Mesendoderm (in vitro differentiated cells): Measurements from ENCODE around the gene SLC1A2.

Experiments used
- DNase-seq: peaks from one replicate; pipeline ENCODE4 v3.0.0; 2013
- H2AK5ac ChIP-seq: 2 replicates; pipeline ENCODE4 v1.6.1; 2013; ENCODE audit warnings: low read length, inconsistent platforms
- H2BK120ac ChIP-seq: 2 replicates; pipeline ENCODE4 v1.6.1; 2013; ENCODE audit warnings: low read depth, mild to moderate bottlenecking, low read length, moderate library complexity, mixed read lengths
- H2BK15ac ChIP-seq: replicated peaks from 2 replicates; pipeline ENCODE4 v1.6.1; 2013; ENCODE audit warnings: low read depth, mild to moderate bottlenecking, moderate library complexity
- H2BK5ac ChIP-seq: 2 replicates; pipeline ENCODE4 v1.6.1; 2013; ENCODE audit warnings: low read length, inconsistent platforms
- H3K18ac ChIP-seq: 2 replicates; pipeline ENCODE4 v1.6.1; 2013; ENCODE audit warnings: mild to moderate bottlenecking, low read length, mixed read lengths
- H3K23ac ChIP-seq: one replicate; pipeline ENCODE4 v1.6.1; 2013; ENCODE audit warnings: low read length
- H3K27ac ChIP-seq: 2 replicates; pipeline ENCODE4 v1.5.1; 2013; ENCODE audit warnings: low read depth, mild to moderate bottlenecking, inconsistent platforms, low read length, moderate library complexity
- H3K27me3 ChIP-seq: 2 replicates; pipeline ENCODE4 v1.6.1; 2013; ENCODE audit warnings: low read length, control low read depth, mild to moderate bottlenecking, inconsistent platforms; ENCODE audit not compliant: insufficient read depth, poor library complexity
- H3K36me3 ChIP-seq: 2 replicates; pipeline ENCODE4 v1.6.1; 2013; ENCODE audit warnings: low read length, inconsistent platforms; ENCODE audit not compliant: control insufficient read depth, insufficient read depth
- H3K4ac ChIP-seq: one replicate; pipeline ENCODE4 v1.6.1; 2013; ENCODE audit warnings: low read depth, mild to moderate bottlenecking, low read length, moderate library complexity
- H3K4me1 ChIP-seq: 2 replicates; pipeline ENCODE4 v1.6.1; 2013; ENCODE audit warnings: low read depth, low read length, inconsistent platforms; ENCODE audit not compliant: control insufficient read depth
- H3K4me2 ChIP-seq: 2 replicates; pipeline ENCODE4 v1.6.1; 2013; ENCODE audit warnings: low read length
- H3K4me3 ChIP-seq: 2 replicates; pipeline ENCODE4 v1.5.1; 2013; ENCODE audit warnings: mild to moderate bottlenecking, low read length
- H3K56ac ChIP-seq: one replicate; pipeline ENCODE4 v1.6.1; 2013; ENCODE audit warnings: low read length
- H3K79me1 ChIP-seq: 2 replicates; pipeline ENCODE4 v1.6.1; 2013; ENCODE audit warnings: low read length, inconsistent platforms
- H3K79me2 ChIP-seq: 2 replicates; pipeline ENCODE4 v1.6.1; 2013; ENCODE audit warnings: mild to moderate bottlenecking, low read length; ENCODE audit not compliant: control insufficient read depth, insufficient read depth
- H3K9ac ChIP-seq: 2 replicates; pipeline ENCODE4 v1.6.1; 2013; ENCODE audit warnings: low read length, inconsistent platforms
- H4K5ac ChIP-seq: one replicate; pipeline ENCODE4 v1.6.1; 2013; ENCODE audit warnings: low read length
- H4K8ac ChIP-seq: one replicate; pipeline ENCODE4 v1.6.1; 2013; ENCODE audit warnings: low read depth, mild to moderate bottlenecking, control low read depth, low read length, moderate library complexity
- WGBS: extraction: QIAGEN DNeasy Blood & Tissue Kit; methylation state at CpG from one replicate; pipeline ENCODE4 v1.1.7; 2013; ENCODE audit warnings: low lambda C conversion rate, missing lambda C conversion rate; ENCODE audit not compliant: insufficient coverage; ENCODE audit errors: extremely low coverage; 5-methylcytosine and 5-hydroxymethylcytosine counted together

The SLC1A2 gene

DNA sequence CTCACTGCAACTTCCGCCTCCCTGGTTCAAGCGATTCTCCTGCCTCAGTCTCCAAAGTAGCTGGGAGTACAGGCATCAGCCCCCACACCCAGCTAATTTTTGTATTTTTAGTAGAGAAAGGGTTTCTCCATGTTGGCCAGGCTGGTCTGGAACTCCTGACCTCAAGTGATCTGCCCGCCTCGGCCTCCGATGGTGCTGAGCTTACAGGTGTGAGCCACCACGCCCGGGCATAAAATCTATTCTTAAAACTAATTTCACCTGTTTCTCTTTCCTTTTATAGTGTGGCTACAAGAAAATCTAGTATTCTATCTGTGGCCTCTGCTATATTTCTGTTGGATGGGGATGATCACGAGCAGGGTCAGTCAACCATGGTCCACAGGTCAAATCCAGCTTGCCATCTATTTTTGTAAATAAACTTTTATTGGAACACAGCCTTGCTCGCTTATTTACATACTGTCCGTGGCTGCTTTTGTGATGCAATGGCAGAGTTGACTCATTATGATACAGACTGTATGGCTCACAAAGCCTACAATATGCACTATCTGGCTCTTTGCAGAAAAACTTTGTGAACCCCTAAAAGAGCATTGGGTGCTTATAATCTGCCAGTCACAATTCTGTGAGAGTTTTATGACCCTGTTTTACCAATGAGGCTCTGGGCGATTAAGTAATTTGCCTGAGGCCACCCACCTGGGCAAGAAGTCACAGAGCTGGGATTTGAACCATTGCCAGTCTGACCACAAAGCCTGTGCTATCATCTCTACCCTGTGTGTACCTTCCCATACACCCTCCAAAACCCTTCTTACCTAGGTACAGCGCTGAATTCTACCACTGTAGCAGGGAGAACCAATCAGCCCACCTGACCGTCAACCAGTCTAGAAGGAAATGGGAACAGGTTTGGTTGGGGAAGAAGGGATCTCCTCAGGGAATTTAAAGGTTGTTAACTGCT lies 28.3 kb downstream of the SLC1A2 start:
- Histone ChIP-seq H3K27ac (no peak overlapping the region), H3K79me2 (no peaks in the 10 kb centered on the region), H3K4me3 (no peak overlapping the region)

DNA sequence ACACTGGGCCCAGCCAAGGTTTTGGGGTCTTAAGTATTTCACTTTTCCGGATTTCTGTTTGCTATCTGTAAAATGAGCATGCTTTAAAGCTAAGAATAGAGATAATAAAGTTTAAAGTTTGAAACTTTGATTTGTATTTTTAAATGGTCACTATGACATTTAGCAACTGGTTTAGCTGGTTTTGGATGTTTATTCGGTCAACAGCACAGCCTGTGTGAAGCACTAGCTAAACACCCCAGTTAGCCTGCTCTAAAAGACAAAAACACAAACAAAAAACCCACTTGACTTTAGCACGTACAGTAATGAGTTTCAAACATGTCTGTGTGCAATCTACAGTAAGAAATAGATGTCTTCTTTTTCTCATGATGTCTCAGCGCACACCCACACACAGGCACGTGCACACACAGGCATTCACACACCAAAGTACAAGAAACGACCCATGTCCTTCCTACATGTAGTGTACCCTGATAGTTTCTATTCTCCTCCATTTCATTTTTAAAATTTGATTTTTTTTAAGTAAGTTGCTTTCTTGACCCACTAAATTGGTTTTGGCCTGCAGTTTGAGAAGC lies 29.4 kb downstream of the SLC1A2 start:
- Histone ChIP-seq H4K8ac (no peak overlapping the region), H3K27me3 (no peaks in the 10 kb centered on the region), H2BK5ac (no peak overlapping the region), H3K27ac (no peak overlapping the region), H3K4me3 (no peak overlapping the region), H2AK5ac (no peak overlapping the region), H3K79me1 (no peaks in the 10 kb centered on the region), H4K5ac (no peak overlapping the region), H3K56ac (no peak overlapping the region), H3K36me3 (no peaks in the 10 kb centered on the region), H3K9ac (no peak overlapping the region), H3K4me2 (no peak overlapping the region), H3K18ac (no peak overlapping the region), H3K23ac (no peak overlapping the region), H2BK15ac (no peak overlapping the region), H3K4ac (no peak overlapping the region), H2BK120ac (no peak overlapping the region), H3K4me1 (no peaks in the 10 kb centered on the region), H3K79me2 (no peaks in the 10 kb centered on the region)
- DNase-seq, result no peak
- no CpG with 5 or more reads among the region's 6 CpGs for WGBS

More for the DNA sequence above, 28.3 kb downstream of the SLC1A2 start:
- H3K4me1 ChIP-seq, result no peaks in the 10 kb centered on the region
- no peak overlapping the region for H3K18ac ChIP-seq
- H3K27me3 ChIP-seq, result no peaks in the 10 kb centered on the region
- H2AK5ac ChIP-seq, result no peak overlapping the region
- no peaks in the 10 kb centered on the region for H3K36me3 ChIP-seq
- no peak overlapping the region for H2BK120ac ChIP-seq
- no peak overlapping the region for H3K56ac ChIP-seq
- H3K79me1 ChIP-seq, result no peaks in the 10 kb centered on the region
- no peak overlapping the region for H3K4ac ChIP-seq
- no peak overlapping the region for H3K9ac ChIP-seq
- no peak overlapping the region for H4K8ac ChIP-seq
- no peak overlapping the region for H2BK5ac ChIP-seq
- H4K5ac ChIP-seq, result no peak overlapping the region
- no peak overlapping the region for H3K4me2 ChIP-seq
- H3K23ac ChIP-seq, result no peak overlapping the region
- no peak overlapping the region for H2BK15ac ChIP-seq
- DNase-seq, result no peak
- WGBS, result no CpG with 5 or more reads among the region's 13 CpGs

DNA sequence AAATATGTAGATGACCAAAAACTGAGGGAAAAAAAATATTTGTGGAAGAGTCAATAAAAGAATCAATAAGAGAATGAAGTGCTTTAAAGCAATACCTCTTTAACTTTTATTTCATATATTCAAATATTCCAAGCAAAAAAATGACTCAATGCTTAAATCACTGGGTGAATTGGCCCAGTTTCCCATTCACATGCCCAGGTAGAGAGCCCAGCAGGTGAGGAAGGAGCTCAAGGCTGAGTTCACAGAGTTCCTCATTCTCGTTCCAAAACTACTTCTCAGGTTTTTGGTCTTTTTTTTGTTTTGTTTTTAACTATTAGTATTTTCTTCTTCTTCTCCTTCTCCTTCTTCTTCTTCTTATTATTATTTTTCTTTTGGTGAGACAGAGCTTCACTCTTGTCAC lies 30.2 kb downstream of the SLC1A2 start:
- no peaks in the 10 kb centered on the region for H3K27me3 ChIP-seq
- no peak overlapping the region for H3K18ac ChIP-seq
- no peak overlapping the region for H2AK5ac ChIP-seq
- no peak for DNase-seq
- H4K8ac ChIP-seq, result no peak overlapping the region
- no peak overlapping the region for H2BK120ac ChIP-seq
- no peak overlapping the region for H3K23ac ChIP-seq
- H3K27ac ChIP-seq, result no peak overlapping the region
- H4K5ac ChIP-seq, result no peak overlapping the region
- H3K79me1 ChIP-seq, result no peaks in the 10 kb centered on the region
- H2BK15ac ChIP-seq, result no peak overlapping the region
- no peak overlapping the region for H3K4me2 ChIP-seq
- H3K79me2 ChIP-seq, result no peaks in the 10 kb centered on the region
- H3K36me3 ChIP-seq, result no peaks in the 10 kb centered on the region
- no peak overlapping the region for H3K4ac ChIP-seq
- no peak overlapping the region for H3K56ac ChIP-seq
- no peak overlapping the region for H2BK5ac ChIP-seq
- no peak overlapping the region for H3K9ac ChIP-seq
- no peak overlapping the region for H3K4me3 ChIP-seq
- no peaks in the 10 kb centered on the region for H3K4me1 ChIP-seq
- WGBS, result no CpG with 5 or more reads among the region's 1 CpG

DNA sequence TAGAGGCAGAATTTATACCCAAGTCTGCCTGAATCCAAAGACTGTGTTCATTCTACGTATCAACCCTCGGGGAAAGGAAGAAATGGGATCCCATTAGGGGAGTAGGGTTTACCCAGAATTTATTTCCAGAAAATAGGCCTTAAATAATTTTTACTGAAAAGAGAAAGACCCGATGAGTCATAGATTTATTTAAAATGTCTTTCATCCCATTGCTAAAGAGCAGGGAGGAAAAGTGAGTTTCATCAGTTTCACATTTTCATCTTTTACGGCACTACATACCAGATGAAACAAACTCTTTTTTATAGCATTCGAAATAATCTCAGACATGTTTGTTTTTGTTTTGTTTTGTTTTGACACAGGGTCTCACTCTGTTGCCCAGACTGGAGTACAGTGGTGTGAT lies 31.3 kb downstream of the SLC1A2 start:
- Histone ChIP-seq H3K18ac (no peak overlapping the region), H3K4me1 (no peaks in the 10 kb centered on the region), H3K27me3 (no peaks in the 10 kb centered on the region), H2BK5ac (no peak overlapping the region), H4K5ac (no peak overlapping the region), H3K4me2 (no peak overlapping the region), H3K23ac (no peak overlapping the region), H2AK5ac (no peak overlapping the region), H3K79me2 (no peaks in the 10 kb centered on the region), H3K4ac (no peak overlapping the region), H3K79me1 (no peaks in the 10 kb centered on the region), H3K27ac (no peak overlapping the region), H3K4me3 (no peak overlapping the region), H4K8ac (no peak overlapping the region), H2BK120ac (no peak overlapping the region), H2BK15ac (no peak overlapping the region), H3K56ac (no peak overlapping the region), H3K36me3 (no peaks in the 10 kb centered on the region), H3K9ac (no peak overlapping the region)
- no peak for DNase-seq
- WGBS, result no CpG with 5 or more reads among the region's 5 CpGs

DNA sequence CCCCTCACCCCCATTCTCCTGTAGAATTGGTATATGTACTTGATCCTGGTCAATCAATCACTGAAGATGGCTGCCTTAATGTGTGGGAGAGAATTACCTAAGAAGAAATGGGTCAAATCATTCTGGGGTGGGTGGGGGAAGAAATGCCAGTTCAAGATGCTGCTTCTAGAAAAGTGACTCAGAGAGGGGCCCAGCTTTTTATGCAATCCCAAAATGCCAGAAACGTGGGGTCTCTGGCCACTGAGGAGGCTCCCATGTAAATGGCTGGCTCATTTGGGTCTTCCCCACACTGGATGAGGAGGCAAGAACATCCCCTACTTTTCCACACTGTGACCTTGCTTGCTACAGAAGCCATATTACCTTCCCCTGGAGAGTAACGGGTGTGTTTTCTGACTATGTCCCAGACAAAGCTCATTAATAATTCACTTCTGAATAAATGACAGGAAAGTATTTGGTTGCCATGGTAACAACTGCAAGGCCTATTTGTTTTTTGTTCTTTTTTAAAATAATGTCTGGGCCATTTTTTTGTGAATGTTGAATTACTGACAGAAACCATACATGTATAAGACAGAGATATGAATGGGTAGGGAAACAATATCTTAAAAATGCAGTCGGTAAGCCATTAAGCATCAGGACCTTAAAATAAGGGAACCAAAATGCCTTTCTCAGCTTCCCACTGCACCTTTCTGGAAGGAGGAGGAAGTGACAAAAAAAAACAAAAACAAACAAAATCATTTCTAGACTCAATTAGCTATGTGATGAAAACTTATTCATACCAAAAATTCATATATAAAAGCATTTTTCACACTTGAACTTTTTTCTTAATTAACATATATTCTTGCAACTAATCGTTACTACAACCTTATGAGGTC lies 32.0 kb downstream of the SLC1A2 start:
- H3K4ac ChIP-seq, result no peak overlapping the region
- no peak overlapping the region for H2BK120ac ChIP-seq
- no peaks in the 10 kb centered on the region for H3K79me1 ChIP-seq
- no peaks in the 10 kb centered on the region for H3K36me3 ChIP-seq
- H2AK5ac ChIP-seq, result no peak overlapping the region
- no peak overlapping the region for H3K4me3 ChIP-seq
- no peak overlapping the region for H2BK5ac ChIP-seq
- H4K8ac ChIP-seq, result no peak overlapping the region
- H3K79me2 ChIP-seq, result no peaks in the 10 kb centered on the region
- no peak overlapping the region for H3K9ac ChIP-seq
- H3K27ac ChIP-seq, result no peak overlapping the region
- no peak overlapping the region for H3K23ac ChIP-seq
- no peak overlapping the region for H3K56ac ChIP-seq
- no CpG with 5 or more reads among the region's 4 CpGs for WGBS
- no peak for DNase-seq
- no peak overlapping the region for H3K18ac ChIP-seq
- H3K4me1 ChIP-seq, result no peaks in the 10 kb centered on the region
- no peaks in the 10 kb centered on the region for H3K27me3 ChIP-seq
- no peak overlapping the region for H2BK15ac ChIP-seq
- no peak overlapping the region for H4K5ac ChIP-seq
- no peak overlapping the region for H3K4me2 ChIP-seq
